RCC 7860 (cell line): ENCODE data around the gene ZNF519.

ENCODE experiments used
- DNase-seq: peaks from one replicate; pipeline ENCODE4 v3.0.0-alpha.2; 2015; ENCODE audit warnings: low spot score
- FAIRE-seq: peaks from 2 replicates; lab custom pipeline; 2012; peaks lifted over from hg19 to GRCh38; lab: Jason Lieb, UNC

ZNF519 gene

DNA sequence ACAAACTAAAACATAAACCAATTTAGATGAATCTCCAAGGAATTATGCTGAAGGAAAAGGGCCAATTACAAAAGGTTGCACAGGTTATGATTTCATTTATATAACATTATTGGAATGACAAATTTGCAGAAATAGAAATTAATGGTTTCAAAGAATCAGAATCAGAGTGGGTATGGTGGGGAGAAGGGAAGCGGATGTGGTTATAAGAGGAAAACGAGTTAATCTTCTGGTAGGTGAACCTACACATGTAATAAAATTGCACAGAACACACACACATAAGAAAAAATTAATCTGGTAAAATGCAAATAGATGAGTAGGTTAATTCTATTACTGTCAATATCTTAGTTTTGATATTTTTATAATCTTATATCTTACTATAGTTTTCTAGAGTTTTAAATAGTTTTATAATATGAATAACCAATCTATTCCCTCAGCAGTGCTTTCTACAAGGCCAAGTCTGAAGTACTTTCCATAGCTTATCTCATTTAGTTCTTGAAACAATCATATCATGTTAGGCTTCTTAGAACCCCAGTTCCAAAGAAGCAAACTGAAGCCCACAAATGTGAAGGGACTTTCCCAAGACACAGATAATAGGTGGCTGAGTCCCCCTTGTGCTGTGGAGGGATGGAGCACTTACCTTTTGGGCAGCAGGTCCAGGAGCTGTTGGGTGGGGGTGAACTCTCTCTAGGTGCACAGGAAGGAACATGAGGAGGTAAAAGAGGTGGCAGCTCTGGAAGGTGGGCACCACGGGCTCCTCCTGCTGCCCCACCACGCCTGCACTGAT, 31.5 kb downstream of the ZNF519 start:
- DNase-seq (no peak), FAIRE-seq (no peak)

DNA sequence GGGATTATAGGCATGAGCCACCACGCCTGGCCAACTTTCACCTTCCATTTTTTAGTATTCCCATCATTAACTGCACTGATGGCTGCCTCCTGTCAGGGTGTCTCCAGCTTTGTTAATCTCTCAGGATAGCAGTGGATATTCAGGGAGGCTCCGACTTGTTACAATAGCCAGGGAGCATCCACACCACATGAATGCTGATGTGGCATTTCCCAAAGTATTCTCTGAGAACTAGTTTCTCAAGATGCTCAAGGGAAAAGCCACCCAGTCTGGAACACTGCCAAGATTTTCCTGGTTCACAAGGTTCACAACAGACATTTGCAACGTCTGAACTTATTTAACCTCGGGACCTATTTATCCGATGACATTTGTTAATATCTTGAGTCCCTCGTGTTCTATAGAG, 33.8 kb downstream of the ZNF519 start:
- DNase-seq (no peak), FAIRE-seq (no peak)

DNA sequence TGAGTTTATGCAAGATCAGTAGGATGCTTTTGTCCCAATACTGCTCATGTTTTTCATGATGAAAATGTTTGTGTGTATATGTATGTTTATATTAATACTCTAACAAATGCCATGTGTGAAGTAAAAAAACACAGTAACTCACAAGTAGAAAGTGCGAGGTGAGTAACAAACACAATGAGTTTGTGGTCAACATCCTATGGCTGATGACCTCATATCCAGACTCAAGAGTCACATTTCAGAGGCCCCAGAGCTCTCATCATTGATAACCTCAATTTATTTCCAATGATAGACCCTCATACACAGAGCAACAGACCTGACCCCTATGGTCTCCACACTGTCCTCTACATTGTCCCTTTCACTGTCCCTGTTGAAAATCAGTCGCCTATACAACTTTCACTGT, 34.5 kb downstream of the ZNF519 start:
- no peak for FAIRE-seq
- no peak for DNase-seq

DNA sequence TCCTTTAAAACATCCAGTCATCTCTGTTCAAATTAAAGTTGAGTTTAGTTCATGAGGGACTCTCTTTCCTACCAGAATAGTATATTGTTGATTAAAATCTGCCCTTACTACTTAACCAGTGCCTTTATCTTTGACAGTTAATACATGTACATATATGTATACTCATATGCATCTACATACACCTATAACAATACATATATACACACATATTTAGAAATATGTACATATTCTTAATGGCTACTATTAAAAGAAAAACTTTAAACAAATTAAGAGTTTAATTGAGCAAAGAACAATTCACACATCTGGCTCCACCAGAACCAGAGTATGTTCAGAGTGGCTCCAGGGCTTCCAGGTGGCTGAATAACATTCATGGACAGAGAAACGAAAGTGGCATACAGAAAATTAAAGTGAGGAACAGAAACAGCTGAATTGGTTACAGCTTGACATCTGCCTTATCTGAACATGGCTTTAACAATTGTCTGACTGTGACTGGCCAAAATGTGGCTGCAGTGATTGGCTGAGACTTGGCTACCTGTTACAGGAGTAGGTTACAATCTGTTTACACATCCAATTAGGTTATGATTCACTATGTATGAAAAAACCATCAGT, 38.8 kb downstream of the ZNF519 start:
- DNase-seq: no peak
- no peak for FAIRE-seq

DNA sequence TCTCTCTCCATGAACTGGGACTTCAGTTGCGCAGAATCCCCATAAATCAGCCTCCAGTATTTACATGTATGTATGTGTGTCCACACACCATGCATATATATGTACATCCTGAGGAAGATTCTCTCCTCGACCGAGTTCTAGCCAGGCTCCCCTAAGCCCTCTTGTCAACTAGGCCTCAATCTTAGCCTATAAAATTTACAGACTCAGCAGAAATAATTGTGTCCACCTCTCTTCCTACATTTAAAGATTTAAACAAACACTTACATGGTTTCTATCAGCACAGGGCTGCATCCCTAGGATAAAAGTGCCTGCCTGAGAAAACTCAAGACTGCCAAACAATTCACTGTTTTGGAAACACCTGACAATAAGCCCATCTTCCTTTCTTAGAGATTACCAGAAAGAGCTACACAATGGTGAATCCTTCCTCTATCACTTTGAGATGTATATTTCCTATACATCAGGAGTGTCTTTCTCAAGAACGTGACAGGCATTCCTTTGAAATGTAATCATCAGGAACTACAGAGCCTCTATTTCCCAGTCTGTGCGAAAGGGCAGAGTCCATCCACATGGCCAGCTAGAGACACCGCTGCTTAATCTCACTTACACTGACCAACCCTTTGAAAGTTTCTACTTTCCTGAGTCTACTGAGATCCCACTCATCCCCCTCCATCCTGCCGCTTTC, 39.5 kb downstream of the ZNF519 start:
- FAIRE-seq (no peak), DNase-seq (no peak)

DNA sequence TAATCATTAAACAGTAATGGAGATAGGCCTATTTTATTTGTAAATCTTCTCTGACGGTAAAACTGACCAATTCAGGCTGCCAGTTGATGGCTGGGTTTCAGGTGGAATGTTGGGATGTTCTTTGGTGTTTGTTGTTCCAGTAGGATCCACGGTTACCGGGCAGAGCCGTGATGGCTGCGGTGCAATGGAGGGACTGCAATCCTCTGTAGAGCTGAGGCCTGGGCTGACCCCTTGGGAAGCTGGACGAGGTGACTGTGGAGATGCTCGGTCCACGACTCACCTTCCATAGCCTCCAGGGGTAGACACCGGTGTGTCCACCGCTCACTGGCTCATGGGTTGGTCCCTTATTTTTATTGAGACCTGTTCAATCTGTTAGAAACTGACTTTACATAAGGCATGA, 42.5 kb downstream of the ZNF519 start:
- no peak for FAIRE-seq

DNA sequence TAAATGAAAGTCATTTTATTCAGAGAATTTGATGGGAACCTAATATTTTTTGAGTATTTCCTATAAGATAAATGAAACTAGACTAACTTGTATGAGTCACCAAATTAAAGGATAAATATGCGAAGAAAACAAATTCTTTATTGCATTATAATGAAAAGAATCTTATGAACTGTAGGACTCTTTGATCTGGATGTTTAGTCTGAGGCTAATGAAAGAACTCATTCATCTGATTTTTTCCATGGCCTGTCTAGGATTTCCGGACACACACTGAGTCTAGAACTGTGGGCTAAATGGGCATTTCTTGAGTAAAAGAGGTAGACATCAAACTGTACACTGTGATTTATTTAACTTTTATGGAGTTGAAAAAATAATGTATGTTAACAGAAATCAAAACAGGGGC, 43.0 kb downstream of the ZNF519 start:
- no peak for DNase-seq
- no peak for FAIRE-seq

More for the DNA sequence above, 42.5 kb downstream of the ZNF519 start:
- peak; percentile 24 for DNase-seq

DNA sequence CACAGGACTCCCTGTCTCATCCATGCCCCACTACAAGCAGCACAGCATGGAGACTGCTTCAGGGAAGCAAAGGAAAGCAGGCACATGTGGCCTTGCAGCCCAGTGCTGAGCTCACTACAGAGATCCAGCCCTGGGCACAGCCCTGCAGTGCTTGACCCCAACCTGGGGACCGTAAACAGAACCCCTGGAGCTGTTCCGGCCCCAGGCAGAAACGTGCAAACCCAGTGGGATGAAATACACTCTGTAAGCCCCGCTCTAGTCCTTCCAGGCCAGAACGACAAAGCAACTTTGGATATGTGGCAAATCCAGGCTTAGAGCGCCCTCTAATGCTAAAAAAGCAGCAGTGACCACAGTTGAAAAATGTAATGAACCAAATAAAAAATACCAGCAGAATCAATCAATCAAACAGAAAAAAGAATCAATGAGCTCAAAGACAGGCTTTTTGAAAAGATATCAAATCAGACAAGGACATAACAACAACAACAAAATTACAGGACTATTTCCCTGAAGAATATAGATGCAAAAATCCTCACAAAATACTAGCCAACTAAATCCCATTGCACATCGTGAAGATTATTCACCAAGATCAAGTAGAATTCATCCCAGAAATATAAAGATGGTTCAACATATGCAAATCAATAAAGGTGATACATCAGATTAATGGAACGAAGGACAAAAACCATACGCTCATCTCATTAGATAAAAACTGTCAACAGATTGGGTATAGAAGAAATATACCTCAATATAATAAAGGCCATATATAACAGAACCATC, 45.6 kb downstream of the ZNF519 start:
- DNase-seq (no peak), FAIRE-seq (no peak)

DNA sequence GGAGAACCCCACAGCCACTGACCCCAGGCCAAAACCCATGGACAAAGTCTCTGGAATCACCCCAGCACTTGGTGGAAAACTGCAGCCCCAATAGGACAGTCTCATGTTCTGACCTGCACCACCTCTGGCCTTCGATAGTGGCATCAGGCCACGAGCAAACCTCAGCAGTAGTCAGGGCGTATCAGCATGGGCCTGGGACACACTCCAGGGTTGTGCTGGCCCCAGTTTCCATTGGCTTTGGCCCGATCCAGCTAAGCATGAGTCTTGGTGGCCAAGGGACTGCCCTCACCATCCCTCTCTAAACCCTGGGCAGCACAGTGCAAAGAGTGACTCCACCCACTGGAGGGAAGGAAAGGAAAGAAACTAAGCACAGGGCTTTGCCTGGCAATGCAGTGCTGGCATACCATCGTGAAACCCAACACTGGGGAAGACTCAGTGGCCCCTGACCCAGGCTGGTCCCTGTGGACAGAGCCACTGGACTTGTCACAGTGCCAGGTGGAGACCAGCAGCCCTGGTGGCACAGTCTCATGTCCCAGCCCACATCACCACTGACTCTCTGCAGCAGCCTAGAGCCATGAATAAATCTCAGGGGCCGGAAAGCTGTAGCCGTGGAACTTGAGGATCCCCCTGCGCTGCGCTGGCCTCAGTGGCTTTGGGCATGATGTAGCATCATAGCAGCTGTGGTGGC, 46.3 kb downstream of the ZNF519 start:
- FAIRE-seq (no peak), DNase-seq (no peak)

DNA sequence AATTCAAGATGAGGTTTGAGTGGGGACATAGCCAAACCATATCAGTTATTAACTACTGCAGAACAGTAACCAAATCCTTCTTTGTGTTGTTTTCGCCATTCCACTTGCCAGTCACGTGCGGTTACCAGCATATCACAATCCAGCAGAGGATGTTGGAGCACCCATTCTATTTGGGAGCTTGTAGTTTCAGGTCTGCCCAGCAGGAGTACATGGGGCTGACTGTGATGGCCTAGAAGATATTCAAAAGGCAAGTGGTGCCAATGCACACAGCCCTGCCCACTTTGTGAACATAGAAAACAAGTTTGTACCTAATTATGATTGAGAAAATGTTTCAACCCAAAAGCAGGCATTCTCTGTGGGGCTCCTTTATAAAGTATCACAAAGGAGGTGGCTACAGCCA, 57.0 kb downstream of the ZNF519 start:
- DNase-seq: no peak
- no peak for FAIRE-seq

DNA sequence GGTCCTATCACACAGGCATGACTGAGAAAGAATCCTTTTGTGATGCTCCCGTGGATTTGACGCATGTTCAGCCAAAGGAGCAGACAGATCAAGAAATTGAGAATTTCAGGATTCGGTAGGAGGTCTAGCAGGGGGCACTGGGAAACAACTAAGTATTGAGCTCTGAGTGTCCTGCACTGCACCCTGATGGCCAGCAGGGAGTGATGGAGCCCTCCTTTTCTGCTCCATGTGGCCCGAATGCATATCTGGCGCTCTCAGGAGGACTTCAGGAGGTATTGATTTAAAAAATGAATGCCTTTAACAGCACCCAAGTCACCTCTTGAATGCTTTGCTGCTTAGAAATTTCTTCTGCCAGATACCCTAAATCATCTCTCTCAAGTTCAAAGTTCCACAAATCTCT, 58.0 kb downstream of the ZNF519 start:
- FAIRE-seq (no peak), DNase-seq (no peak)

DNA sequence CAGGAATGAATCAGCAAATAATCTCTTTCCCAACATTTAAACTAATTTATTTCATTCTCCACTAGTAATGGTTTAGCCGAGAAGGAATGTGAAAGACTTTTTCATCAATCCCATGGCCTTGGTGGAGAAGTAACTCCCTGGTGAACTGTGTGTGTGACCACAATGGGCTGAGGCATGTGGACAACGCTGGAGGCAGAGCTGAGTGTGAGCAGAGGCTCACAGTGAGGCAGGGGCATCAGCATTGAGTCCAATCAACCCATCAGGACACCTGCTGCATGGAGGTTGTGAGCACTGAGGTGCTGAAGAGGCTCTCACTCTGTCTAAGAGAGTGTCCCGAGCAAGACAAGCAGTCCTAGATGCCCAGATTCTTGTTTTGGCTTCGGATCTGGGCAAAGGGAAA, 78.6 kb downstream of the ZNF519 start:
- FAIRE-seq: no peak
- no peak for DNase-seq
